K562 (cell line): Measurements from ENCODE around the gene NMNAT3.

ENCODE experiments used
- EGR1 ChIP-seq: fragments of 450-650 bp; conservative IDR thresholded peaks from 2 replicates; pipeline ENCODE4 v1.6.1; 2017; ENCODE audit warnings: mild to moderate bottlenecking
- POLR2A ChIP-seq: fragments of 450-650 bp; conservative IDR thresholded peaks from 2 replicates; pipeline ENCODE4 v1.6.1; 2016
- TAF1 ChIP-seq: IDR thresholded peaks from 2 replicates; pipeline ENCODE4 v1.6.1; 2011; ENCODE audit warnings: mild to moderate bottlenecking, low read length, moderate library complexity; ENCODE audit not compliant: insufficient read depth, control insufficient read depth, severe bottlenecking; ENCODE audit errors: extremely low read depth
- TOE1 ChIP-seq, 2 experiments: fragments of 450-650 bp in 1 of 2; sonication (generic) in 1 of 2; formaldehyde crosslinking in 1 of 2; IDR thresholded peaks; 2 replicates each; pipeline versions ENCODE4 v1.7.1 to v1.8.0; 2016 to 2022; ENCODE audit warnings: borderline replicate concordance in 2 of 2, mild to moderate bottlenecking in 2 of 2, antibody characterized with exemption in 1 of 2, inconsistent platforms in 1 of 2, low read depth in 1 of 2, missing genetic modification reagents in 1 of 2, moderate library complexity in 1 of 2
- ZC3H11A ChIP-seq: IDR thresholded peaks from 2 replicates; pipeline ENCODE4 v1.6.1; 2012; ENCODE audit warnings: low read depth, low read length, improper control_type of control experiment
- TF ChIP-seq, protein P1 (sequence below), 3 experiments: IDR thresholded peaks in 2 of 3; conservative IDR thresholded peaks in 1 of 3; 2 replicates each; pipeline ENCODE4 v1.5.1; 2011 to 2012; ENCODE audit warnings: low read length in 3 of 3, mild to moderate bottlenecking in 3 of 3, control low read depth in 2 of 3, improper control_type of control experiment in 1 of 3, inconsistent platforms in 1 of 3, low read depth in 1 of 3, mixed read lengths in 1 of 3, moderate library complexity in 1 of 3; ENCODE audit not compliant: insufficient read depth in 2 of 3

- TF ChIP-seq POLR2A = no peak
- no peak for TF ChIP-seq ZC3H11A
- TF ChIP-seq TAF1 = no peak
- no peak for TF ChIP-seq TOE1 (IDR thresholded peaks at IDR 0.05; ENCODE audit: borderline replicate concordance)
- no peak for TF ChIP-seq TOE1 (CRISPR knock-in tag; IDR thresholded peaks at IDR 0.05; ENCODE audit: borderline replicate concordance, low read depth)
- TF ChIP-seq, protein P1, sequence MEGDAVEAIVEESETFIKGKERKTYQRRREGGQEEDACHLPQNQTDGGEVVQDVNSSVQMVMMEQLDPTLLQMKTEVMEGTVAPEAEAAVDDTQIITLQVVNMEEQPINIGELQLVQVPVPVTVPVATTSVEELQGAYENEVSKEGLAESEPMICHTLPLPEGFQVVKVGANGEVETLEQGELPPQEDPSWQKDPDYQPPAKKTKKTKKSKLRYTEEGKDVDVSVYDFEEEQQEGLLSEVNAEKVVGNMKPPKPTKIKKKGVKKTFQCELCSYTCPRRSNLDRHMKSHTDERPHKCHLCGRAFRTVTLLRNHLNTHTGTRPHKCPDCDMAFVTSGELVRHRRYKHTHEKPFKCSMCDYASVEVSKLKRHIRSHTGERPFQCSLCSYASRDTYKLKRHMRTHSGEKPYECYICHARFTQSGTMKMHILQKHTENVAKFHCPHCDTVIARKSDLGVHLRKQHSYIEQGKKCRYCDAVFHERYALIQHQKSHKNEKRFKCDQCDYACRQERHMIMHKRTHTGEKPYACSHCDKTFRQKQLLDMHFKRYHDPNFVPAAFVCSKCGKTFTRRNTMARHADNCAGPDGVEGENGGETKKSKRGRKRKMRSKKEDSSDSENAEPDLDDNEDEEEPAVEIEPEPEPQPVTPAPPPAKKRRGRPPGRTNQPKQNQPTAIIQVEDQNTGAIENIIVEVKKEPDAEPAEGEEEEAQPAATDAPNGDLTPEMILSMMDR (IDR thresholded peaks at IDR 0.05 in 2 of 3, conservative IDR thresholded peaks at IDR 0.05 in 1 of 3; ENCODE audit: insufficient read depth in 2 of 3, low read depth in 1 of 3, low read length in 3 of 3) = no peak
- TF ChIP-seq EGR1 = no peak
Measured at GRCh38 chr3:139689122-139689521, 11.3 kb upstream of the NMNAT3 start.
